Measurements from ENCODE around the gene STAG1.

DNA sequence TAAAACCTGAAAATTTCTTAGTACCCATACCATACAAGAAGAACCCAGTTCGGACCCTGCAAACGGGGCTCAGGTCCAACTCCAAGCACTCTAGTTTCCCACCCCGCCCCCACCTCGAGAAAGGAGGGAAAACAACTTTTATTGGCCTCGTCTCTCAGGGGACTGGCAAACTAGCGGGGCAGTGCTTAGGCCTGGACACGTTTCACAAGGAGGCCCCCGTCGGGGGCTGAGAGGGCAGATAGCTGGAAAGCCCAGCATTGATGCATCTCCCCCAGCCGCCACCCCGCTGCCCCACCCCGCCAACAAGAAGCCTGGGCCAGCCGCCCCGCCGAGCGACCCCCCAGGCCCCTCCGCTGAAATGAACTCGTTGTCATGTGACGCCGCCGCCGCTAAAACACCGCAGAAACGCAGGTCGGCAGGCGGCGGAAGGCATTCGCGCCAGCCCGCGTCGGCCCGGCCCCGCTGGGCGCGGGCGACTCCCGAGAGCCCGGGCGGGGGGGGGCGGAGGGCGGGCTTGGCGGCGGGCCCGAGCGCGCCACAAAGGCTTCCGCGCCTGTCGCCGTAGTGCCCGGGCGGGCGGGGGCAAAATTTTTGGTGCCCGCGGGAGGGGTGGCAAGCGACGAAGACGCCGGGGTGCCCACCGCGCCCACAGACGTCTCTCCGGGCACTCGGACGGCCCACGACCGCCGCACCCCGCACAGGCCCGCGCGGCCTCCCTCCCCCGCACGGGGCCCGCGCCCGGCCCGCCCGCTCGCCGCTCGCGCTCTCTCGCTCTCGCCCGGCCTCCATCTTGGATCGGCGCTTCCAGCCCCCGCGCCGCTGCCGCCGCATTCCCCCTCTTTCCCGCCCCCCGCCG is 634 bp downstream of the STAG1 start:
- TF ChIP-seq, protein P1, sequence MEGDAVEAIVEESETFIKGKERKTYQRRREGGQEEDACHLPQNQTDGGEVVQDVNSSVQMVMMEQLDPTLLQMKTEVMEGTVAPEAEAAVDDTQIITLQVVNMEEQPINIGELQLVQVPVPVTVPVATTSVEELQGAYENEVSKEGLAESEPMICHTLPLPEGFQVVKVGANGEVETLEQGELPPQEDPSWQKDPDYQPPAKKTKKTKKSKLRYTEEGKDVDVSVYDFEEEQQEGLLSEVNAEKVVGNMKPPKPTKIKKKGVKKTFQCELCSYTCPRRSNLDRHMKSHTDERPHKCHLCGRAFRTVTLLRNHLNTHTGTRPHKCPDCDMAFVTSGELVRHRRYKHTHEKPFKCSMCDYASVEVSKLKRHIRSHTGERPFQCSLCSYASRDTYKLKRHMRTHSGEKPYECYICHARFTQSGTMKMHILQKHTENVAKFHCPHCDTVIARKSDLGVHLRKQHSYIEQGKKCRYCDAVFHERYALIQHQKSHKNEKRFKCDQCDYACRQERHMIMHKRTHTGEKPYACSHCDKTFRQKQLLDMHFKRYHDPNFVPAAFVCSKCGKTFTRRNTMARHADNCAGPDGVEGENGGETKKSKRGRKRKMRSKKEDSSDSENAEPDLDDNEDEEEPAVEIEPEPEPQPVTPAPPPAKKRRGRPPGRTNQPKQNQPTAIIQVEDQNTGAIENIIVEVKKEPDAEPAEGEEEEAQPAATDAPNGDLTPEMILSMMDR (conservative IDR thresholded peaks at IDR 0.05; ENCODE audit: low read depth in 2 of 2), result no peak
- TF ChIP-seq, protein P2, sequence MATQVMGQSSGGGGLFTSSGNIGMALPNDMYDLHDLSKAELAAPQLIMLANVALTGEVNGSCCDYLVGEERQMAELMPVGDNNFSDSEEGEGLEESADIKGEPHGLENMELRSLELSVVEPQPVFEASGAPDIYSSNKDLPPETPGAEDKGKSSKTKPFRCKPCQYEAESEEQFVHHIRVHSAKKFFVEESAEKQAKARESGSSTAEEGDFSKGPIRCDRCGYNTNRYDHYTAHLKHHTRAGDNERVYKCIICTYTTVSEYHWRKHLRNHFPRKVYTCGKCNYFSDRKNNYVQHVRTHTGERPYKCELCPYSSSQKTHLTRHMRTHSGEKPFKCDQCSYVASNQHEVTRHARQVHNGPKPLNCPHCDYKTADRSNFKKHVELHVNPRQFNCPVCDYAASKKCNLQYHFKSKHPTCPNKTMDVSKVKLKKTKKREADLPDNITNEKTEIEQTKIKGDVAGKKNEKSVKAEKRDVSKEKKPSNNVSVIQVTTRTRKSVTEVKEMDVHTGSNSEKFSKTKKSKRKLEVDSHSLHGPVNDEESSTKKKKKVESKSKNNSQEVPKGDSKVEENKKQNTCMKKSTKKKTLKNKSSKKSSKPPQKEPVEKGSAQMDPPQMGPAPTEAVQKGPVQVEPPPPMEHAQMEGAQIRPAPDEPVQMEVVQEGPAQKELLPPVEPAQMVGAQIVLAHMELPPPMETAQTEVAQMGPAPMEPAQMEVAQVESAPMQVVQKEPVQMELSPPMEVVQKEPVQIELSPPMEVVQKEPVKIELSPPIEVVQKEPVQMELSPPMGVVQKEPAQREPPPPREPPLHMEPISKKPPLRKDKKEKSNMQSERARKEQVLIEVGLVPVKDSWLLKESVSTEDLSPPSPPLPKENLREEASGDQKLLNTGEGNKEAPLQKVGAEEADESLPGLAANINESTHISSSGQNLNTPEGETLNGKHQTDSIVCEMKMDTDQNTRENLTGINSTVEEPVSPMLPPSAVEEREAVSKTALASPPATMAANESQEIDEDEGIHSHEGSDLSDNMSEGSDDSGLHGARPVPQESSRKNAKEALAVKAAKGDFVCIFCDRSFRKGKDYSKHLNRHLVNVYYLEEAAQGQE (IDR thresholded peaks at IDR 0.05; ENCODE audit: unreplicated experiment), result no peak
- no peak for TF ChIP-seq EZH2 (IDR thresholded peaks at IDR 0.05; ENCODE audit: low read depth, unreplicated experiment)
- peak; percentile 55; the same call in 1 of the 2 replicates for TF ChIP-seq POLR2AphosphoS5 (IDR thresholded peaks at IDR 0.05; ENCODE audit: low read depth)
- TF ChIP-seq, protein P3, sequence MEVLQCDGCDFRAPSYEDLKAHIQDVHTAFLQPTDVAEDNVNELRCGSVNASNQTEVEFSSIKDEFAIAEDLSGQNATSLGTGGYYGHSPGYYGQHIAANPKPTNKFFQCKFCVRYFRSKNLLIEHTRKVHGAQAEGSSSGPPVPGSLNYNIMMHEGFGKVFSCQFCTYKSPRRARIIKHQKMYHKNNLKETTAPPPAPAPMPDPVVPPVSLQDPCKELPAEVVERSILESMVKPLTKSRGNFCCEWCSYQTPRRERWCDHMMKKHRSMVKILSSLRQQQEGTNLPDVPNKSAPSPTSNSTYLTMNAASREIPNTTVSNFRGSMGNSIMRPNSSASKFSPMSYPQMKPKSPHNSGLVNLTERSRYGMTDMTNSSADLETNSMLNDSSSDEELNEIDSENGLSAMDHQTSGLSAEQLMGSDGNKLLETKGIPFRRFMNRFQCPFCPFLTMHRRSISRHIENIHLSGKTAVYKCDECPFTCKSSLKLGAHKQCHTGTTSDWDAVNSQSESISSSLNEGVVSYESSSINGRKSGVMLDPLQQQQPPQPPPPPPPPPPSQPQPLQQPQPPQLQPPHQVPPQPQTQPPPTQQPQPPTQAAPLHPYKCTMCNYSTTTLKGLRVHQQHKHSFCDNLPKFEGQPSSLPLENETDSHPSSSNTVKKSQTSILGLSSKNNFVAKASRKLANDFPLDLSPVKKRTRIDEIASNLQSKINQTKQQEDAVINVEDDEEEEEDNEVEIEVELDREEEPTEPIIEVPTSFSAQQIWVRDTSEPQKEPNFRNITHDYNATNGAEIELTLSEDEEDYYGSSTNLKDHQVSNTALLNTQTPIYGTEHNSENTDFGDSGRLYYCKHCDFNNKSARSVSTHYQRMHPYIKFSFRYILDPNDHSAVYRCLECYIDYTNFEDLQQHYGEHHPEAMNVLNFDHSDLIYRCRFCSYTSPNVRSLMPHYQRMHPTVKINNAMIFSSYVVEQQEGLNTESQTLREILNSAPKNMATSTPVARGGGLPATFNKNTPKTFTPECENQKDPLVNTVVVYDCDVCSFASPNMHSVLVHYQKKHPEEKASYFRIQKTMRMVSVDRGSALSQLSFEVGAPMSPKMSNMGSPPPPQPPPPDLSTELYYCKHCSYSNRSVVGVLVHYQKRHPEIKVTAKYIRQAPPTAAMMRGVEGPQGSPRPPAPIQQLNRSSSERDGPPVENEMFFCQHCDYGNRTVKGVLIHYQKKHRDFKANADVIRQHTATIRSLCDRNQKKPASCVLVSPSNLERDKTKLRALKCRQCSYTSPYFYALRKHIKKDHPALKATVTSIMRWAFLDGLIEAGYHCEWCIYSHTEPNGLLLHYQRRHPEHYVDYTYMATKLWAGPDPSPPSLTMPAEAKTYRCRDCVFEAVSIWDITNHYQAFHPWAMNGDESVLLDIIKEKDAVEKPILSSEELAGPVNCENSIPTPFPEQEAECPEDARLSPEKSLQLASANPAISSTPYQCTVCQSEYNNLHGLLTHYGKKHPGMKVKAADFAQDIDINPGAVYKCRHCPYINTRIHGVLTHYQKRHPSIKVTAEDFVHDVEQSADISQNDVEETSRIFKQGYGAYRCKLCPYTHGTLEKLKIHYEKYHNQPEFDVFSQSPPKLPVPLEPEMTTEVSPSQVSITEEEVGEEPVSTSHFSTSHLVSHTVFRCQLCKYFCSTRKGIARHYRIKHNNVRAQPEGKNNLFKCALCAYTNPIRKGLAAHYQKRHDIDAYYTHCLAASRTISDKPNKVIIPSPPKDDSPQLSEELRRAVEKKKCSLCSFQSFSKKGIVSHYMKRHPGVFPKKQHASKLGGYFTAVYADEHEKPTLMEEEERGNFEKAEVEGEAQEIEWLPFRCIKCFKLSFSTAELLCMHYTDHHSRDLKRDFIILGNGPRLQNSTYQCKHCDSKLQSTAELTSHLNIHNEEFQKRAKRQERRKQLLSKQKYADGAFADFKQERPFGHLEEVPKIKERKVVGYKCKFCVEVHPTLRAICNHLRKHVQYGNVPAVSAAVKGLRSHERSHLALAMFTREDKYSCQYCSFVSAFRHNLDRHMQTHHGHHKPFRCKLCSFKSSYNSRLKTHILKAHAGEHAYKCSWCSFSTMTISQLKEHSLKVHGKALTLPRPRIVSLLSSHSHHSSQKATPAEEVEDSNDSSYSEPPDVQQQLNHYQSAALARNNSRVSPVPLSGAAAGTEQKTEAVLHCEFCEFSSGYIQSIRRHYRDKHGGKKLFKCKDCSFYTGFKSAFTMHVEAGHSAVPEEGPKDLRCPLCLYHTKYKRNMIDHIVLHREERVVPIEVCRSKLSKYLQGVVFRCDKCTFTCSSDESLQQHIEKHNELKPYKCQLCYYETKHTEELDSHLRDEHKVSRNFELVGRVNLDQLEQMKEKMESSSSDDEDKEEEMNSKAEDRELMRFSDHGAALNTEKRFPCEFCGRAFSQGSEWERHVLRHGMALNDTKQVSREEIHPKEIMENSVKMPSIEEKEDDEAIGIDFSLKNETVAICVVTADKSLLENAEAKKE (CRISPR knock-in tag; IDR thresholded peaks at IDR 0.05), result no peak
- no peak for TF ChIP-seq CREB1 (CRISPR knock-in tag; IDR thresholded peaks at IDR 0.05; ENCODE audit: low read depth)
- no peak for TF ChIP-seq EZH2phosphoT487 (IDR thresholded peaks at IDR 0.05; ENCODE audit: unreplicated experiment)
- TF ChIP-seq JUNB (IDR thresholded peaks at IDR 0.05; ENCODE audit: unreplicated experiment), result no peak
- TF ChIP-seq ETS1 (IDR thresholded peaks at IDR 0.05), result no peak
- no peak for TF ChIP-seq ZNF331 (CRISPR knock-in tag; IDR thresholded peaks at IDR 0.05; ENCODE audit: low read depth)
- no peak for TF ChIP-seq STAT1 (IDR thresholded peaks at IDR 0.05; ENCODE audit: unreplicated experiment)
- no peak for TF ChIP-seq ZNF114 (CRISPR knock-in tag; IDR thresholded peaks at IDR 0.05)
- TF ChIP-seq NANOG (IDR thresholded peaks at IDR 0.05; ENCODE audit: borderline replicate concordance), result no peak
